ENCODE data around the gene CCM2. TPM values are rescaled to one million over a fixed set of nuclear protein-coding genes. Genes with fewer than 3 reads are reported as not detected.

The CCM2 gene
- total RNA-seq, 1 donor from 2014 or later: 38.7 TPM

DNA sequence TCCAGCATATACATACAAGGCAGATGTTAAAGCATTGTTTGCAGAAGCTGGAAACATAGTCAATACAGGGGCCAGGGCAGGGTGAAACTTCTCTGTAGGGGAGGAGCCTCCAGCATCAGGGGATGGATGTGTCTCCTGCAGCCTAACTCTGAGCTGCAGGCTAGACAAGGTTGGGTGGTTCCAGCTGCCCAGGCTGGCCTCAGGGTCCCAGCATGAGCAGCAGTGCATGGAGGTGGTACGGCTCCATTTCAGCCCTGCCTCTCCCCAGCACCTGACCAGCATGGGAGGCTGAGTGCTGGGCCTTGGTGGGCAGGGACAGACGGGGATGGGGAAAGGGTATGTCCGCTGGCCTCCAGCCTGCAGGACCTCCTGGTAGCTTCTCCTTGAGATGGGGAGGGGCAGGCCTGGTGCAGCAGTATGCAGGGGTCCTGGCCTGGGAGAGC lies 118.9 kb downstream of the CCM2 start:
- ATAC-seq: no peak

DNA sequence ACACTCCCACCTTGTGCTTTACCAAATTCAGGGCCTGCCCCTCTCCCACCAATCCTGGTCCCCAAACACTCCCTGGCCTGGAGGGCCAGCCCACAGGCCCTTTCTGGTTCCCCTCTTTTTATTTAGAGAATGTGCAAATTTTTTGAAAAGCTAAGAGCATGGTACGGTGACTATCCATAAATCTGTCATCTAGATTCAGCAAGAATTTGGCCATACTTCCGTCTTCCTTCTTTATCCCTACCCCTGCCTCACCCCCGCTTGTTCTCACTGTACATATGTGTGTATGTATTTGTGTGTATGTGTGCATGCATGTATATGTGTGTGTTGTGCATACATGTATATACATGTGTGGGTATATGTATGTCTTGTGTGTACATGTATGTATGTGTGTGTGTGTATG lies 119.5 kb downstream of the CCM2 start:
- intact Hi-C loops (cut with DNase I): loop anchor here (10.0 kb wide), 1 partner anchor 545 kb away; the partner anchor contains the start of gene DDX56
- DNase-seq (ENCODE audit: missing footprints): no peak
- no peak for ATAC-seq

More for the DNA sequence above, 118.9 kb downstream of the CCM2 start:
- intact Hi-C loops (cut with DNase I): loop anchor here (10.0 kb wide), 1 partner anchor 544 kb away; the partner anchor contains the start of gene DDX56
- no peak for DNase-seq (ENCODE audit: missing footprints)

DNA sequence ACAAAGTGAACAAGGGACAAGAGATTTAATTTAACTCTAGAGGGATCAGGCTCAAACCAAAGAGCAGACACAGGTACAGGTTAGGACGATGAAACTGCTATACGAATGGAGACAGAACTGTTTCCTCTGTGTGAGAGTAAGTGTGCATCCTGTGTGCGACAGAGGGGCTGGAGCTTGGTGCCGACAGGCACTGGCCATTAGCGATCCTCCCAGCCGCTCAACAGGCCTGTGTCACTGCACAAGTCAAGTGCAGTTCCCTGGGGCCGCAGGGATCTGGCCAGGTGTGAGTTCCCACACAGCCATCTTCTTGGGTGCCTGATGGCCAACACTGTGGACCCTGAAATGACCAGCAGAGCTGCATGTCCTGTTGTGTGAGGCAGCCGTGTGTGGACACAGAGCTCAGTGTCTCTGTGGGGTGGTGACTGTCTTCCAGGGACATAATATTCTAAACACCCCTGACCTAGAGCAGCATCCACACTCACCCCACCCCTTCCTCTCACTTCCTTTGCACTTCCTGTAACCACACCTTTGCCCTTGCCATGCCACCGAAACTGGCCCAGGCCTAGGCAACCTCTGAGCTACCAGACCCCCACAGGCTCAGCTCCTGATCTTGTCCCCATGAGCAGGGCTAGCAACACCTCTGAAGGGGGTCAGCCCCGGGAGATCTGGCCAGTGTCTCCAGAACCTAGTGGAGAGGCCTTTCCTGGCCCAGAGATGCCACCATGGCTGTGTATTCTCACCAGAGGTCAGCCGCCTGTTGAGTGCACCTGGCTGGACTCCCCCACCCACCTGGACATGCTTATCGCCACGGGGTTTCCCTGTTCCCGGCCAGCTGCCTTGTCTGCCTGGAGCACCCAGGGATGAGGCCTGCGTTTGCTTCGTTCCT lies 123.2 kb downstream of the CCM2 start:
- no peak for DNase-seq (ENCODE audit: missing footprints)
- intact Hi-C loops (cut with DNase I): no loop called here
- ATAC-seq: no peak

DNA sequence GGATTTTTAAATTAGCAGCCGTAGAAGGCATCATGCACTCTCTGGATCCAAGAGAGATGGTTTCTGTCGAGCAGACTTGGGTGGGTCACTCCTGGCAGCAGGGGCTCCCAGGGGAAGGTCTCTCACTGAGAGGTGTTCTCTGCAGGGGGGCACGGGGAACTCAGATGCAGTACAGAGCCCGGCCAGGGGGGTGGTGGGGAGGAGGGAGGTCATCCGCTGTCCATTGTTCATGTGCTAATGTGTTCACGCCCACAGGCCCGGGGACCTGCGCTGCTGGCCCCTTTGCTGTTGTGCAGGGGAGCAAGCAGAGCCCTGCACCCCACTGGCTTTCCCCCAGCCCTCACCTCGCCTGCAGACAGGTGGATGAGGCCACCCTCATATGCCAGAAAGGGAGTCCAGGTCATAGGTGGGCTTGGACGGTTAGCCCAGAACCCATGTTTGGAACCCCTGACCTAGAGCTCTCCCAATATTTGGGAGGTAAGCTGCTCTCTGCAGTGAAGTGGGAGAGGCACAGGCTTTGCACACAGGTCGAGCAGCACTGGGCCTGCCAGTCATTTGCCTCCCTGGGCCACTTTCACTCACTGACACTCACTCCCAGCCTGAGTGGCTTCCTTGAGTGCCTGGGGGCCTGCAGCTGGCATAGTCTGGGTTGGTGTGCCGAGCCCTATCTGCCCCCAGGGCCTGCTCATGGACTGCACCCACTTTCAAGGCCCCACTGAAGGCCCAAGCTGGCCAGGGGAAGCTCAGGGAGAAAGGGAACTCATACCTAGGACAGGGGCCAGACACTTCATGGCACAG lies 124.1 kb downstream of the CCM2 start:
- intact Hi-C loops (cut with DNase I): no loop called here
- ATAC-seq (no peak), DNase-seq (ENCODE audit: missing footprints) (no peak)

DNA sequence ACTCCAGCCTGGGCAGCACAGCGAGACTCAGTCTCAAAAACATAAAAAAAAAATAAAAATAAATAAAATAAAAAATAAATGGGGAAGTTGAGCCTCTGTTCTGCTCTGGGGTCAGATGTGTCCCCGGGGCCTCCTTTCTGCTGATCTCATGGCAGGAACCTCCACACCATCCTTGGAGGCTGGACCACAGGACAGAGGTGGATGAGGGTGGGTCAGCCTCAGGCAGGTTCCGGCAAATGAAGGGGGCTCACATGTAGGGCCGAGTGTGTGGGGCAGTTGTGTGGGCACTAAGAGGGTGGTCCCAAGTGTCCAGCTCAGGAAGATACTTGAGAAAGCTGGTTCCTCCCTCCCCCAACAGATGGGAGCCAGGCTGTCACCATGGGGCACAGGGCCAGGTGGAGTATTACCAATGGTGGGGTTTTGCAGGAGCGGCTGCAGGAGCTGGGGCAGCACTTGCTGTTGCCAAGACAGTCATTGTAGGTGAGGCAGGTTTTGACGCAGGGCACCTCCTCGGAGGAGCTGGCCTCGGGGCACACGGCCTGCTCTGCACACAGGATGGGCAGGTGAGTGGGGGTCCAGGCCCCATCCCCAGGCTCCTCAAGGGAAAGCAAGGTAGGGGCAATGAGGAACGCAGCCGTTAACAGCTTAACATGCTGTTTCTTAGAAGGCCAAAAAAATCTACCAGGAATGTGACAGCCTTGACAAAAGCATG lies 125.3 kb downstream of the CCM2 start:
- intact Hi-C loops (cut with DNase I): no loop called here
- ATAC-seq: no peak
- DNase-seq (ENCODE audit: missing footprints): no peak

Other genes with a start within 250 kb of the CCM2 start
- gene PPIA, start 203.5 kb upstream of the CCM2 start, total RNA-seq: 524 TPM
- 229 TPM for gene H2AZ2, start 152.1 kb upstream of the CCM2 start, total RNA-seq
- gene PURB, start 114.7 kb upstream of the CCM2 start, total RNA-seq: 13.8 TPM
- gene MYO1G, start 21.2 kb upstream of the CCM2 start, total RNA-seq: 1.9 TPM
- 6.0 TPM for gene NACAD, start 88.8 kb downstream of the CCM2 start, total RNA-seq
- gene TBRG4, start 111.5 kb downstream of the CCM2 start, total RNA-seq: 82.4 TPM
- gene RAMP3, start 157.6 kb downstream of the CCM2 start, total RNA-seq: 33.8 TPM

Measured in Right ventricle myocardium inferior (tissue), 1 donor.